PC-3 (cell line): ENCODE measurements around the gene LAYN.

Experiments used
- CTCF ChIP-seq: fragments of 300-600 bp; sonication (generic); conservative IDR thresholded peaks from 2 replicates; pipeline ENCODE4 v1.5.1; 2017; ENCODE audit warnings: antibody characterized with exemption, low read depth, mild to moderate bottlenecking, low read length
- EZH2 ChIP-seq: fragments of 300-600 bp; sonication (generic); IDR thresholded peaks from one replicate; pipeline ENCODE4 v1.6.1; 2017; ENCODE audit warnings: antibody characterized with exemption, mild to moderate bottlenecking, low read length; ENCODE audit not compliant: unreplicated experiment
- EZH2phosphoT487 ChIP-seq: fragments of 300-600 bp; sonication (generic); IDR thresholded peaks from 2 replicates; pipeline ENCODE4 v1.6.1; 2018; ENCODE audit warnings: mild to moderate bottlenecking, antibody characterized with exemption, low read length, borderline replicate concordance

- TF ChIP-seq CTCF (no peak), EZH2phosphoT487 (no peak), EZH2 (no peak)
Measured at GRCh38 chr11:111514216-111515031, 26.1 kb upstream of the LAYN start, which contains the start of gene HOATZ.
